Lung (tissue), 12 donors: Measurements from ENCODE around the gene PDP2. TPM values are rescaled to one million over a fixed set of nuclear protein-coding genes. Genes with fewer than 3 reads are reported as not detected.
"Not testable (repeated sequence)": the region's sequence is repeated elsewhere in the genome, so short reads cannot be mapped to it uniquely, and the experiment has no call there.

ENCODE experiments used
- ATAC-seq: fragments of 200-7000 bp; cut with Tn5 transposase; one replicate; pipeline ENCODE4 v1.9.1; 2020; ENCODE audit warnings: moderate number of reproducible peaks; ENCODE audit not compliant: insufficient read depth, low FRiP score
- DNase-seq, 3 donors: peaks; one replicate each; pipeline ENCODE4 v3.0.0-alpha.2; 2013 to 2017
- H3K27ac ChIP-seq, 2 donors: one replicate each; pipeline ENCODE4 v1.5.1; 2013; ENCODE audit warnings: mild to moderate bottlenecking in 2 of 2, moderate library complexity in 2 of 2, control low read depth in 1 of 2, inconsistent platforms in 1 of 2, low read depth in 1 of 2, low read length in 1 of 2
- H3K27me3 ChIP-seq, 3 donors: one replicate each; pipeline ENCODE4 v1.5.1; 2013; ENCODE audit warnings: low read length in 2 of 3; ENCODE audit not compliant: control insufficient read depth in 3 of 3, insufficient read depth in 3 of 3
- H3K36me3 ChIP-seq, 4 donors: one replicate each; pipeline ENCODE4 v1.5.1; 2013; ENCODE audit warnings: low read length in 4 of 4, mild to moderate bottlenecking in 1 of 4, moderate library complexity in 1 of 4; ENCODE audit not compliant: control insufficient read depth in 4 of 4, insufficient read depth in 4 of 4
- H3K4me1 ChIP-seq, 5 donors: one replicate each; pipeline ENCODE4 v1.5.1; 2013; ENCODE audit warnings: low read length in 5 of 5, mild to moderate bottlenecking in 2 of 5, moderate library complexity in 1 of 5; ENCODE audit not compliant: control insufficient read depth in 5 of 5, insufficient read depth in 5 of 5
- H3K4me3 ChIP-seq: one replicate; pipeline ENCODE4 v1.5.1; 2013; ENCODE audit warnings: mild to moderate bottlenecking, control low read depth, moderate library complexity
- H3K9ac ChIP-seq, 2 donors: one replicate each; pipeline ENCODE4 v1.5.1; 2013; ENCODE audit warnings: low read length in 2 of 2, control low read depth in 1 of 2; ENCODE audit not compliant: insufficient read depth in 1 of 2
- H3K9me3 ChIP-seq, 4 donors: one replicate each; pipeline ENCODE4 v1.5.1; 2013; ENCODE audit warnings: low read length in 3 of 4, mild to moderate bottlenecking in 1 of 4, moderate library complexity in 1 of 4; ENCODE audit not compliant: control insufficient read depth in 4 of 4, insufficient read depth in 3 of 4
- CTCF ChIP-seq: IDR thresholded peaks from 2 replicates; pipeline ENCODE4 v1.5.1; 2012; ENCODE audit warnings: mild to moderate bottlenecking; ENCODE audit errors: control extremely low read depth, extremely low read depth
- WGBS, 2 donors: extraction: QIAGEN DNeasy Blood & Tissue Kit; methylation state at CpG; one replicate each; pipeline ENCODE4 v1.1.7; 2013; 5-methylcytosine and 5-hydroxymethylcytosine counted together
- polyA plus RNA-seq, 2 donors: library from polyadenylated mRNA; stranded (reverse); fragments of 200-250 nt; gene quantifications; one replicate each; pipeline ENCODE4 v1.2.1, GENCODE V29; 2013
- total RNA-seq, 2 donors: library from RNA; depleted of rRNA in 1 of 2; stranded (reverse); fragments of >200 nt in 1 of 2; gene quantifications; one replicate each; pipeline ENCODE4 v1.2.1, GENCODE V29; 2014 to 2021
- donor health status: control.
- donor health status: control.
- donor health status: Bipolar disorder and iron deficiency.
- donor health status: healthy.
- donor health status: DM: yes; HTN: yes; CAD: no.

Gene PDP2
- total and polyA plus RNA-seq, 4 donors = 4.5 to 23.0 (median 13.1) TPM

- ATAC-seq (no peak), DNase-seq (no peak)
- Histone ChIP-seq H3K4me1 (peaks cover 0 to 3% (median 0%) of the 10 kb centered on the region in 5 donors), H3K9ac (no peak overlapping the region), H3K9me3 (no peaks in the 10 kb centered on the region), H3K27me3 (no peaks in the 10 kb centered on the region), H3K4me3 (no peak overlapping the region), H3K36me3 (no peaks in the 10 kb centered on the region), H3K27ac (no peak overlapping the region)
- TF ChIP-seq CTCF = no peak
Observed at GRCh38 chr16:66863707-66864106, 16.6 kb upstream of the PDP2 start.

GRCh38 chr16:66869424-66869823 lies 10.9 kb upstream of the PDP2 start:
- no peak for TF ChIP-seq CTCF
- Histone ChIP-seq H3K4me1 (peaks cover 0 to 9% (median 0%) of the 10 kb centered on the region in 5 donors), H3K27ac (no peak overlapping the region), H3K9ac (no peak overlapping the region), H3K36me3 (no peaks in the 10 kb centered on the region), H3K27me3 (no peaks in the 10 kb centered on the region), H3K9me3 (no peaks in the 10 kb centered on the region), H3K4me3 (no peak overlapping the region)
- WGBS, 2 donors = 91 to 100% methylated on average over 1 of the region's 1 CpG
- DNase-seq (no peak), ATAC-seq (no peak)

DNA sequence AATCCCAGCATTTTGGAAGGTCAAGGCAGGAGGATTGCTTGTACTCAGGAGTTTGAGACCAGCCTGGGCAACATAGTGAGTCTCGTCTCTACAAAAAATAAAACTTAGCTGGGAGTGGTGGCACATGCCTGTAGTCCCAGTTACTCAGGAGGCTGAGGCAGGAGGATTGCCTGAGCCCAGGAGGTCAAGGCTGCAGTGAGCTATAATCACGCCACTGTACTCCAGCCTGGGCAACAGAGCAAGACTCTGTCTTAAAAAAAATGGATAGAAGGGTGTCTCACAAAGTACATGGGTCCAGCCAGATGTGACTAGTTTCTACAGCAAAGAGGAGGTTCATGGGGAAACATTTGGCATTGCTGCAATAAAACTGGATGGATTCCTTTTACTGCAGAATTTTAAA lies 9.0 kb upstream of the PDP2 start:
- H3K4me3 ChIP-seq, ATAC-seq, DNase-seq, H3K9me3 ChIP-seq, H3K27ac ChIP-seq, H3K9ac ChIP-seq, H3K4me1 ChIP-seq, H3K36me3 ChIP-seq, H3K27me3 ChIP-seq: not testable (repeated sequence)
- WGBS, 2 donors = 95 to 98% methylated on average over 2 of the region's 2 CpGs

DNA sequence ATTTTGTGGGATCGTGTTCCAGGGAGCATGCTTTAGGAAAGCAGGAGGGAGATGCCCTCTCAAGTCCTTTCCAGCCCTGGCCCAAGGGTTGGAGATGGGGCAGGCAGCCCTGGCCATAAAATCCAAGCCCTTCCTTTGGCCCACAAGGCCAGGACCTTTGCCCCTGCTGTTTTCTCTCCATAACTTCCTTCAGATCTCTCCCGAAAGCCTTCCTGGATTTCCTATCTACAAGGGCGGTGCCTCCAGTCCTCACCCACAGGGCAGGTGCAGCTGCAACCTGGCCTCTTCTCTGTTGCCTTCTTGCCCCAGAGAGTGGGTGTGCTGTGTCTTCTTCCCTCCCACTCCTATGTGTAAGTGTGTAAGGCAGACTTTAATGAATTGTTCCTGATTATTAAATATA lies 8.5 kb upstream of the PDP2 start:
- Histone ChIP-seq H3K27ac (no peak overlapping the region), H3K4me1 (peaks cover 0 to 9% (median 0%) of the 10 kb centered on the region in 5 donors), H3K36me3 (no peaks in the 10 kb centered on the region), H3K9me3 (no peaks in the 10 kb centered on the region), H3K9ac (no peak overlapping the region), H3K4me3 (no peak overlapping the region), H3K27me3 (no peaks in the 10 kb centered on the region)
- no peak for TF ChIP-seq CTCF
- DNase-seq (no peak), ATAC-seq (no peak)
- 96 to 100% methylated on average over 3 of the region's 3 CpGs for WGBS, 2 donors
